GM23338 (cell line): ENCODE results near the gene MAPT. TPM values are rescaled to one million over a fixed set of nuclear protein-coding genes. Genes with fewer than 3 reads are reported as not detected.

Experiments used
- ATAC-seq: fragments of 200-7000 bp; cut with Tn5 transposase; 3 replicates; pipeline ENCODE4 v1.9.1; 2020
- DNase-seq: peaks from one replicate; pipeline ENCODE4 v3.0.0-alpha.2; 2015; ENCODE audit warnings: low spot score
- H2AFZ ChIP-seq: fragments of 200-600 bp; sonication (generic); 2 replicates; pipeline ENCODE4 v1.8.0; 2016; ENCODE audit warnings: antibody characterized with exemption, mild to moderate bottlenecking, moderate library complexity
- H3F3A ChIP-seq: fragments of 200-600 bp; sonication (generic); replicated peaks from 2 replicates; pipeline ENCODE4 v1.8.0; 2017; ENCODE audit warnings: antibody characterized with exemption, mixed run types, low read depth
- H3K27ac ChIP-seq: fragments of 200-600 bp; sonication (generic); 2 replicates; pipeline ENCODE4 v1.6.1; 2016; ENCODE audit warnings: low read depth
- H3K27me3 ChIP-seq: fragments of 200-600 bp; sonication (generic); 2 replicates; pipeline ENCODE4 v1.8.0; 2016; ENCODE audit warnings: mild to moderate bottlenecking, mixed run types, moderate library complexity; ENCODE audit not compliant: insufficient read depth
- H3K36me3 ChIP-seq: fragments of 200-600 bp; sonication (generic); 2 replicates; pipeline ENCODE4 v1.8.0; 2016; ENCODE audit warnings: mild to moderate bottlenecking; ENCODE audit not compliant: insufficient read depth
- H3K4me1 ChIP-seq: fragments of 200-600 bp; sonication (generic); 2 replicates; pipeline ENCODE4 v1.8.0; 2016; ENCODE audit warnings: mild to moderate bottlenecking, moderate library complexity; ENCODE audit not compliant: insufficient read depth
- H3K4me2 ChIP-seq: fragments of 200-600 bp; sonication (generic); 2 replicates; pipeline ENCODE4 v1.7.1; 2017; ENCODE audit warnings: mixed run types
- H3K4me3 ChIP-seq: fragments of 200-600 bp; sonication (generic); 2 replicates; pipeline ENCODE4 v1.6.1; 2016; ENCODE audit warnings: mixed run types
- H3K79me2 ChIP-seq: fragments of 200-600 bp; sonication (generic); replicated peaks from 2 replicates; pipeline ENCODE4 v1.8.0; 2017; ENCODE audit warnings: mild to moderate bottlenecking; ENCODE audit not compliant: insufficient read depth
- H3K9me2 ChIP-seq: fragments of 200-600 bp; sonication (generic); 2 replicates; pipeline ENCODE4 v1.8.0; 2017; ENCODE audit not compliant: insufficient read depth
- H4K20me1 ChIP-seq: fragments of 200-600 bp; sonication (generic); replicated peaks from 2 replicates; pipeline ENCODE4 v1.8.0; 2017; ENCODE audit warnings: mild to moderate bottlenecking; ENCODE audit not compliant: insufficient read depth
- H3K27ac Mint-ChIP-seq: 2 replicates; pipeline ENCODE4 v1.8.0; 2020; ENCODE audit warnings: inconsistent platforms, mild to moderate bottlenecking, moderate library complexity, mixed read lengths
- H3K27me3 Mint-ChIP-seq: 3 replicates; pipeline ENCODE4 v1.8.0; 2022; ENCODE audit warnings: low read depth, mild to moderate bottlenecking, moderate library complexity, mixed read lengths, inconsistent platforms; ENCODE audit not compliant: insufficient read depth, poor library complexity
- H3K36me3 Mint-ChIP-seq: 3 replicates; pipeline ENCODE4 v1.8.0; 2021; ENCODE audit warnings: low read depth, mild to moderate bottlenecking, inconsistent platforms, moderate library complexity, mixed read lengths
- H3K4me1 Mint-ChIP-seq: 3 replicates; pipeline ENCODE4 v1.8.0; 2020; ENCODE audit warnings: mild to moderate bottlenecking, inconsistent platforms, mixed read lengths
- H3K4me3 Mint-ChIP-seq: 3 replicates; pipeline ENCODE4 v1.8.0; 2021; ENCODE audit warnings: moderate library complexity, mild to moderate bottlenecking, inconsistent platforms, mixed read lengths
- H3K9me3 Mint-ChIP-seq: 3 replicates; pipeline ENCODE4 v1.8.0; 2020; ENCODE audit warnings: moderate library complexity, mild to moderate bottlenecking, inconsistent platforms, mixed read lengths
- CREB1 ChIP-seq: fragments of 250-450 bp; sonication (Bioruptor Pico); IDR thresholded peaks from 2 replicates; pipeline ENCODE4 v1.5.0; 2020; ENCODE audit warnings: low read depth, mild to moderate bottlenecking, moderate library complexity
- CTCF ChIP-seq, 2 experiments: fragments of 200-600 bp in 1 of 2; sonication (generic) in 1 of 2; conservative IDR thresholded peaks; 2 replicates each; pipeline versions ENCODE4 v1.5.1 to v1.6.1; 2016 to 2017; ENCODE audit warnings: antibody characterized with exemption in 2 of 2, low read depth in 2 of 2, mild to moderate bottlenecking in 2 of 2, moderate library complexity in 1 of 2
- ETS1 ChIP-seq: IDR thresholded peaks from 2 replicates; pipeline ENCODE4 v1.6.1; 2016; ENCODE audit warnings: antibody characterized with exemption
- EZH2 ChIP-seq: fragments of 200-600 bp; sonication (generic); IDR thresholded peaks from one replicate; pipeline ENCODE4 v1.8.0; 2017; ENCODE audit warnings: antibody characterized with exemption, mild to moderate bottlenecking, low read depth; ENCODE audit not compliant: unreplicated experiment
- EZH2phosphoT487 ChIP-seq: fragments of 200-600 bp; sonication (generic); IDR thresholded peaks from one replicate; pipeline ENCODE4 v1.8.1; 2018; ENCODE audit warnings: antibody characterized with exemption; ENCODE audit not compliant: unreplicated experiment
- JUNB ChIP-seq: IDR thresholded peaks from one replicate; pipeline ENCODE4 v1.6.1; 2016; ENCODE audit warnings: antibody characterized with exemption; ENCODE audit not compliant: unreplicated experiment
- POLR2AphosphoS5 ChIP-seq: IDR thresholded peaks from 2 replicates; pipeline ENCODE4 v1.6.1; 2016; ENCODE audit warnings: antibody characterized with exemption, low read depth
- REST ChIP-seq: IDR thresholded peaks from one replicate; pipeline ENCODE4 v1.6.1; 2018; ENCODE audit warnings: antibody characterized with exemption; ENCODE audit not compliant: unreplicated experiment
- ZNF114 ChIP-seq: fragments of 250-450 bp; sonication (Bioruptor Pico); IDR thresholded peaks from 2 replicates; pipeline ENCODE4 v1.5.0; 2020; ENCODE audit warnings: mild to moderate bottlenecking, moderate library complexity
- ZNF331 ChIP-seq: fragments of 250-450 bp; sonication (Bioruptor Pico); IDR thresholded peaks from 2 replicates; pipeline ENCODE4 v1.5.0; 2020; ENCODE audit warnings: low read depth, mild to moderate bottlenecking, moderate library complexity
- ZNF462 ChIP-seq: fragments of 250-450 bp; sonication (Bioruptor Pico); IDR thresholded peaks from 2 replicates; pipeline ENCODE4 v1.5.0; 2020; ENCODE audit warnings: mild to moderate bottlenecking, moderate library complexity
- polyA plus RNA-seq: library from polyadenylated mRNA; unstranded; fragments of >200 nt; fragmentation: Nextera tagmentation; extraction: Ambion mirVana; gene quantifications from 2 replicates; pipeline ENCODE4 v1.2.1, GENCODE V29; 2016
- total RNA-seq: library from RNA; depleted of rRNA; stranded (reverse); fragments of >200 nt; shearing (Covaris generic); gene quantifications from 2 replicates; pipeline ENCODE4 v1.2.3, GENCODE V29; 2014

MAPT gene
- total and polyA plus RNA-seq, 2 experiments from 2014 or later = 1.1 to 2.1 TPM

- H3K27ac Mint-ChIP-seq = no peak overlapping the region
- Histone ChIP-seq H3K27ac (no peak overlapping the region), H3K9me2 (no peaks in the 10 kb centered on the region), H3F3A (no peaks in the 10 kb centered on the region), H3K79me2 (no peaks in the 10 kb centered on the region), H3K4me3 (no peak overlapping the region), H4K20me1 (no peaks in the 10 kb centered on the region), H2AFZ (no peak overlapping the region), H3K4me1 (no peaks in the 10 kb centered on the region), H3K4me2 (no peak overlapping the region), H3K27me3 (no peaks in the 10 kb centered on the region), H3K36me3 (no peaks in the 10 kb centered on the region)
- H3K4me3 Mint-ChIP-seq = no peak overlapping the region
- no peaks in the 10 kb centered on the region for H3K4me1 Mint-ChIP-seq
- ATAC-seq = no peak
- TF ChIP-seq ZNF462 (CRISPR knock-in tag) = no peak
- TF ChIP-seq ZNF114 (CRISPR knock-in tag) = no peak
- TF ChIP-seq REST = no peak
- TF ChIP-seq CREB1 (CRISPR knock-in tag) = no peak
- TF ChIP-seq EZH2phosphoT487 = no peak
- TF ChIP-seq EZH2 = no peak
- no peak for TF ChIP-seq ZNF331
- TF ChIP-seq POLR2AphosphoS5 = no peak
- TF ChIP-seq JUNB = no peak
- TF ChIP-seq CTCF (conservative IDR thresholded peaks at IDR 0.05; ENCODE audit: low read depth in 2 of 2) = no peak
- no peak for TF ChIP-seq ETS1
- no peak for DNase-seq
- H3K36me3 Mint-ChIP-seq = no peaks in the 10 kb centered on the region
- no peaks in the 10 kb centered on the region for H3K27me3 Mint-ChIP-seq
- H3K9me3 Mint-ChIP-seq = no peaks in the 10 kb centered on the region
Observed at GRCh38 chr17:45962221-45962972, 68.0 kb downstream of the MAPT start.
